HG03457 (cell line): ENCODE results near the gene SLC17A1.
"Not testable (repeated sequence)": the region's sequence is repeated elsewhere in the genome, so short reads cannot be mapped to it uniquely, and the experiment has no call there.

Experiments used
- ATAC-seq: cut with Tn5 transposase; IDR thresholded peaks from one replicate; pipeline ENCODE4 v1.9.1; 2021; ENCODE audit warnings: moderate number of reproducible peaks; ENCODE audit not compliant: unreplicated experiment

Gene SLC17A1

DNA sequence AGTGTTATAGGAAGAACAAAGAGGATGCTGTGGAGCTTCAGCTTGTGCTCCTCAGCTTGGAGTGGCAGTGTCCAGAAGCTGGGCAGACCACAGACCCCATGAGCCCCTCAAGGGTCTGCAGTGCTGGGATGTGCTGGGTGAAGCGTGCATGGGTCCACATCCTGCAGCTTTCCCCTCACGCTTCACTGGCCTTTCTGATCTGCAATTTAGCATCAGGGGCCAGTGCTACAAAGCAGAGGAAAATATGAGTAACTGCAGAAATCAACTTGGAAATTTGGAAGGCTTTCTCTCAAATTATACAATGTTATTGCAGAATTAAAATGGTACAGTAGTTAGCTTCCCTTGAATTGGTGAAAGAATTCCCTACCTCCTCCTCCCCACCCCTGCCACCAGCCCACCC, 67.2 kb downstream of the SLC17A1 start:
- no peak for ATAC-seq

DNA sequence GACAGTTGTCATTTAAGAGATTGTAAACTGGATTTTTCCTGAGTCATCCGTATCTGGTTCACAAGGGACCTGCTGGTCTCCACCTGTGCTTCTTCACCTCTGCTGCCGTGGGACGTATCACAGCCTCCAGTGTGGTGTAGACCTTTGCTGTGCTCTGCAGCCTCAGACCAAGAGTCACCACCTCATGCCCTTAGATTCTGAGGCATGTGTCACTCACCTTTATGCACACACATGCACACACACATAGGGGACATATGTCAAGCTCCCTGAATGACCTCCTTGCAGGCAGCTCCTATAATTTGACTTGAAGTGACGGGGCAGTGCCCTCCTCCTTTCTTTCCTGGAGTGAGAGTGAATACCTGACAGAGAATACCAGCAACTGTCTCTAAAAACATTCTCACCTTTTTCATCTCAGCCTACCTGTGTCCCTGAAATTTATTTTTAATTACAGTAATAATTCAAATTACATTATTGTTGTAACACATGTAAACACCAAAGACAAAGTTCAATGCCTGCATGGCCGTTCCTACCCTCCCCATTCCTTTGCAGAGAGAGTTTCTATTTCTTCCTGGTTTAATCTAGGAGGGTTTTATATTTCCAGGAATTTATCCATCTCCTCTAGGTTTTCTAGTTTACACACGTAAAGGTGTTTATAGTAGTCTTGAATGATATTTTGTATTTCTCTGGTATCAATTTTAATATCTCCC, 73.8 kb downstream of the SLC17A1 start:
- no peak for ATAC-seq

DNA sequence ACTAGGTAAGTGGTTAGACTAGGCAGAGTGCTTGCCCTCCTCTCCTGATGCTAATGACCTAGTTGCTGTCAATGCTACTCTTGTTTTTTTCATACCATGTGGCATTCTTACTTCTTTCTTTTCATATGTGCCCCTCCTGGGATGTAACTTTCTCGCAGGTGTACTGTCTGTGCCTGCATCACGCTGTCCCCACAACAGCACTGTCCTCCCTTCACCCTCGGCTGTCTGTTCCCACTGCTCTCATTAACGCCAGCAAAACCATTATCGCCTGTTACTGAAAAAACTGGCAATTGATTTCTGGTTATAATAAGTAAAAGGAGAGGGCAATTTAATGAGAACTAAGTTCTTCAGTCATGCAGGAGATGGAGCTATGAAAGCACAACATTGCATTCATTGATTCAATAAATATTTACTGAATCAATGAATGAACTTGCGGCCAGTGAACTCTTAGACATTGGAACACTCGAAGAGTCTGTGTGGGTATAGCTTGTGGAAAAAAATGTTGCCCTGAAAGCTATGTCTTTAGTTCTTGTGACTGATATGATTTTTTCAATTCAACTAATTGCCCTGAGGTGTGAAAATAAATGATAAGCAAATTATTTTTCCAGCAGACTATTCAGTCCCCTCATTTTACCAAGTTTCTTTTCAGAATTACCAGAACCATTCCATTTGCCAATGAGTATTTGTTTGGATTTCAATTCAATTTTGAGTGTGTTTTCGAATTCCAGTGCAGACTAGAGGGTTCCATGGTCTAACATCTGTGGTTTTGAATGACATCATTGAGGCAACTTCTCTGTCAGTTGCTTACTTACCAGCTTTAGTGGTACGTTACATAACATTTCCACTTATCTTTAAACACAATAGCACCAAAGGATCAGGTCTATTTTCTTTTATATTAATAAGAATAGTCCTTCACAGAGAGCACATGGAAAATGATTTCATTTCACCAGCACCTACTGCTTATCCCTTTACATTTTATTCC, 75.2 kb downstream of the SLC17A1 start:
- ATAC-seq = no peak

DNA sequence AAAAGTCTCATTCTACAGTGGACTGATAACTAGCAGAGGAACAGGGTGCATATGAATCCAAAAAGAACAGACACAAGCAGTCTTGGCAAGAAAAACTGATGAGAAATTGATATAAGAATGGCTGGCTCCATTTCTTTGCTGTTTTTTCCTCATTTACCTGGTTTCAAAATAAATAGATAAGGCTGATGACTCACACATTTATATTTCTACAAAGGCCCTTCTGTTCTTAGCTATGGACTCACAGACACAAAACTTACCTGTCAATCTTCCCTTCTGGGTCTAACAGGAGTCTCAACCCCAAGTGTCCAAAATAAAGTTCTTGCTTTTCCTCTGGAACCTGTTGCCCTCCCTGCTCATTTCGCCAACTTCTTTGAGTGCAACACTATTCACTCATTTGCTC, 76.4 kb downstream of the SLC17A1 start:
- no peak for ATAC-seq

DNA sequence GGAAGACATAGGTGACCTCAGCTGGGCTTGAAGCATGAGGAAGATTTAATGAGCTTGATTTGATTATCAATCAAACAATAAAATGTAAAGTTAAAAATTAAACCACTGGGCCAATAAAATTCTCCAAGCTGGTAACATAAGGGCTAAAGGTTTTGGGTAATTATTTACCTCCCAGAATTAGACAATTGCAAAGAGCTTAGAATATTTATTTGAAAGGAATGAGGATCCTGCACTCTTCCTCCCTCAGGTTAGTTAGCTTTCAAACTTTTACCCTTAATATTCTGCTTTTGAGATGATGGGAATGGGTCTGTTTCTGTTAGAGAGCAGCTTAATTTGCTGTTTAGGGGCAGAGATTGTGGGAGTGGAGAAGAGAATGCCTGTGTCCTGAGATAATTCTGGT, 77.3 kb downstream of the SLC17A1 start, which contains the start of gene SLC17A4:
TSS of gene SLC17A4 (plus strand) at position 208 of the 400 bp plus-strand sequence. CDS start 7,221 bp downstream, outside the sequence.
- no peak for ATAC-seq

DNA sequence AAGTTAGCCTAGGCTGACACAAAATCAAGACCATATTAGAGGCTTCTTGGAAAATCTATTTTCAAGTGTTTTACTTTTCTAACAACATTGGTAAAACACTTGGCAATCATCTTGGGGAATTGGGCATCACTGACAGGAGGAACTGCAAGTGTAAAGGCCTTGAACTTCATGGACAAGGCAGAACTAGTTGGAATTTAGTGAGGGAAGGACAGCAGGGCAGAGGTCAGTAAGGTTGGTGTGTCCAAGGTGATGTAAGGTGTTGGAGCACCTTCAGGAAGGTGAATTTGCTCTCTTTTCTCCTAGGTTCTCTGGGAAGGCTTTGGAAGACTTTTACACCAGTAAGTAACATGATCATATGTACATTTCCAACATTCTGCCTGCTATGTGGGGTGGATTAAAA, 78.8 kb downstream of the SLC17A1 start:
- ATAC-seq = no peak

DNA sequence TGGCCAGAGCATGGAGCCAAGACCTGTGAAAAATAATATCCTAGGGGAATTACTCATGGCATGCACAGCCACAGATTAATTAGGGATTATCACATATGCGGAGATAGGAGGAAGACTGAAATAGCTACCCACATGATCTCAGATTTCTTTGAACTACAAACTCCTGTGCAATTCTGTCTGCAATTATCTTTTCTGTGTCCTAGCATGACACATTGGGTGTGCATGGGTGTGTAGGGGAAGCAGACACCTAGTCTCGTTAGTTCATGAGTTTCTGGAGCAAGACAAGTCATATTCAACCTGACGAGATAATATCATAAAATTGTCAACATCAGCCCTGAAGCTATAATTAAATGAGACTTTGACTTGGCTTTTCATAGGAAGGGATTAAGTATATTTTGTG, 80.9 kb downstream of the SLC17A1 start:
- no peak for ATAC-seq

DNA sequence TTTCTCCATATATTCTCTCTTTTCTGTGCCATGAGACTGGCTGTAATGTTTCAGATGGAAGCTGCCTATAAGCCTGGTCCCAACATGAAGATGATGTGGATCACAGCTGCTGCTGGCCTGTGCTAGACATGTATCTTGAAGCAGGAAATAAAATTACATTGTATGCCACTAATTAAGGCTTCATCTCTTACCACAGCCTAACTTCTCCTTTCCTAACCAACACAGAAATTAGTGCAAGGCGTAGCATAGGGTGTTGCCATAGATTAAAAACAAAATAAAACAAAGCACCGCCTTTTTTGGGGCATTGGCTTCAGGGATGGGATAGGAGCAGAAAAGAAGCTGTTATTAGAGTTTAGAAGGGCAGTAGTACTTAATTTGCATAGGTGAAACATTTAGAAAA, 82.0 kb downstream of the SLC17A1 start:
- ATAC-seq = no peak

DNA sequence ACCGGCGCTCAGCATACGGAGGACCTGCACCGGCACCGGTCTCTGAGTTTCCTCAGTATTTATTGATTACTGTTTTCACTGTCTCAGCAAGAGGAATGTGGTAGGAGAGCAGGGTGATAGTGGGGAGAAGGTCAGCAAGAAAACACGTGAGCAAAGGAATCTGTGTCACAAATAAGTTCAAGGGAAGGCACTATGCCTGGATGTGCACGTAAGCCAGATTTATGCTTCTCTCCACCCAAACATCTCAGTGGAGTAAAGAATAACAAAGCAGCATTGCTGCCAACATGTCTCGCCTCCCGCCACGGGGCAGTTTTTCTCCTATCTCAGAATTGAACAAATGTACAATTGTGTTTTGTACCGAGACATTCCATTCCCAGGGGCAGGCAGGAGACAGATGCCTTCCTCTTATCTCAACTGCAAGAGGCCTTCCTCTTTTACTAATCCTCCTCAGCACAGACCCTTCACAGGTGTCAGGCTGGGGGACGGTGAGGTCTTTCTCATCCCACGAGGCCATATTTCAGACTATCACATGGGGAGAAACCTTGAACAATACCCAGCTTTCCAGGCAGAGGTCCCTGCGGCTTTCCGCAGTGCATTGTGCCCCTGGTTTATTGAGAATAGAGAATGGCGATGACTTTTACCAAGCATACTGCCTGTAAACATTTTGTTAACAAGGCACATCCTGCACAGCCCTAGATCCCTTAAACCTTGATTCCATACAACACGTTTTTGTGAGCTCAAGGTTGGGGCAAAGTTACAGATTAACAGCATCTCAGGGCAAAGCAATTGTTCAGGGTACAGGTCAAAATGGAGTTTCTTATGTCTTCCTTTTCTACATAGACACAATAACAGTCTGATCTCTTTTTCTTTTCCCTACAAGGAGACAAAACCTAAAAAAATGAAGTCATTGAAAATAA, 83.0 kb downstream of the SLC17A1 start:
- ATAC-seq = not testable (repeated sequence)

DNA sequence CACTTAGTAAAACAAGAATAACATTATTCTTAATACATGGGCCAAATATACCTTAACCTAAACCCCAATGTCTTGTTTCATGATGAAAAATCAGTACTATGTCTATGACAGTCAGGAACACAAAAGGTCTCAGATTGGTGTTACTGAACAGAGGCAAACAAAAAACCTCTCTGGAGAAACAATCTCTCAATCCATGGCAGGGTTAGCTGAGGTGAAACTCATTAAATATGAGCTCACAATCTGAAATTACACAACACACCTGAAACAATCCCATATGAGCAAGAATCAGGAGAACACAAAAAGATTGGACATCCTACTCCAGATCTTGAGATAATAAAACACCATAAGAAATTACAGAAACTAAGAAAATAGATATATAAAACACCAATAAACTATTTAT, 83.8 kb downstream of the SLC17A1 start:
- no peak for ATAC-seq

DNA sequence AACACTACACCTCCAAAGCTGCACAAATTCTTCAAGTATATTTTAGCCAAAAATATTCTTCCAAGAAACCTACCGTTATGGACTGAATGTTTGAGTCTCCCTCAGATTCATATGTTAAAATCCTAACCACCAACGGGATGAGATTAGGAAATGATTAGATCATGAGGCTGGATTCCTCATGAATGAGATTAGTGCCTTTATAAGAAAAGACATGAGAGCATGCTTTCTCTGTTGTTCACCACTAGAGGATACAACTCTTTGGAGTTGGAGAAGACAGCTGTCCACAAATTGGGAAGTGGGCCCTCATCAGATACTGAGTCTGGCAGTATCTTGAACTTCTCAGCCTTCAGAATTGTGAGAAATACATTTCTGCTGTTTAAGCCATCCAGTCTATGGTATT, 84.4 kb downstream of the SLC17A1 start:
- ATAC-seq = no peak

DNA sequence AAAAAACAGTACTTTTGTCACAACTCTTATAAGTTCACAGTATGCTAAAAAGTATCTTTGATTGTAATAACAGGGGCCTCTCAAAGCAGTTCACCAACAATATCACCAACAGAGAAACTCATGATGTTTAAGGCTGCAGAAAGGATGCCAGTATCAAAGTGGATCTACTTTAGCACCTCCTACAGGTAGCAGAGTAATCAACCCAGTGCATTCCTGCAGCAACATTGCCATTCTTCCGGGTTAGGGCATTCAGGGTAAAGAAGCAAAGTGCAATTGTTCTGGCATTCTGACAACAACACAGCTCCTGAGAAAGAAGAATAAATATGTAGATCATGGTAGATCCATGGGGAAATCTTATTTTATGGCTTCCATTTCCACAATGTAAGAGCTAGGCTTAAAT, 84.9 kb downstream of the SLC17A1 start:
- ATAC-seq = no peak

DNA sequence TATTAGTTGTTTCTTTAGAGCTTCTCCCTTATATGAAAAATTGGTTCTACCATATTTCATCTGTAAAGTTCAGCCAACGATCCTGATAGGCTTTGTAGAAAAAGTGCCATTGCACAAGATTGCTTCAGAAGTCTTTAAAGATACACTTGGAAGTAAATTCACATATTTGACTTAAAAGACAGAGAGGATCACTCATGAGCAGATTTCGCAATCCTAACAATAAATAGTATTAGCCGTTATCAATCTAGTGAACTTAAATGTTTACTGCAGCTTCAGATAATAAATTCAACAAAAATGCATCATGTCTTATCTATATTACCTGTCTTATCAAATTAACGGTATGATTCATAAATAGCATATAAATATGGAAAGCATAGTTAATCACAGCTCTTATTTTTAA, 86.0 kb downstream of the SLC17A1 start:
- no peak for ATAC-seq

DNA sequence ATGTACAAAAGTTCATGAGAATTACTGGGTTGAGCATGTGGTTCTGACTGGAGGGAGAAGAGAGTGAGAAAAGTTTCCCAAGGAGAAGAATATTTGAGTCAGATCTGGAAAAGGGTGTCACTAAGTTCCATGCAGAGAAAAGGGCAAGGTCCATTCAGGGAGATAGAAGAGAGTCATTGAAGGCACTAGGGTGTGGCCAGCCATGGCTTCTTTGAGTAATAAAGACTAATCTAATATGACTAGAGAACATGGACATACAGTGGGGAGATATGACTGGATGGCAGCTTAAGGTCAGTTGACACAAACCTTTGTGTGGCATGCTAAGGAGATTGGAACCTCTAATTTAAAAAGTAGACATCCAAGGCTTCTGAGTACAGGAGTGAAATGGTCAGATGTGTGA, 88.0 kb downstream of the SLC17A1 start:
- ATAC-seq = no peak

DNA sequence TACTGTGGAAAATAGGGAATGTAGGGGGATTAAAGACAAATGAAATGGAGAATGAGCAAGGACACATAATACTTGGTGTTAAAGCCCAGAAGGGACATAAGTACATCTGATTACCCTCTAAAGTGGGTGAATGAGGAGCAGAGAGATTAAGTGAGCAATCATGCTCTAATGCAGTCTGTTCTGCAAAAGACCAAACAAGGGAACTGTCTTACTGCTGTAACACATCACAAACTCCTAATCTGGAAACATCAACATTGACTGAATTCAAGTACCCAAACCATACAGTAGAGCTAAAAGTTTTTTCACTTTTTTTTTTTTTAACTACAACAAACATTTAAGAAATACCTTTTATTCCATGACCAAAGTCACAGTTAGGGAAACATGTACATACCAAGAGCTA, 96.6 kb downstream of the SLC17A1 start:
- no peak for ATAC-seq
